Measurements from ENCODE around the gene ZNF90. TPM values are rescaled to one million over a fixed set of nuclear protein-coding genes. Genes with fewer than 3 reads are reported as not detected.

ZNF90 gene
- total and polyA plus RNA-seq, 2 donors (not counting 3 experiments of a cell fraction or from before 2014, with no cell fraction given) = 0.92 to 4.1 TPM

DNA sequence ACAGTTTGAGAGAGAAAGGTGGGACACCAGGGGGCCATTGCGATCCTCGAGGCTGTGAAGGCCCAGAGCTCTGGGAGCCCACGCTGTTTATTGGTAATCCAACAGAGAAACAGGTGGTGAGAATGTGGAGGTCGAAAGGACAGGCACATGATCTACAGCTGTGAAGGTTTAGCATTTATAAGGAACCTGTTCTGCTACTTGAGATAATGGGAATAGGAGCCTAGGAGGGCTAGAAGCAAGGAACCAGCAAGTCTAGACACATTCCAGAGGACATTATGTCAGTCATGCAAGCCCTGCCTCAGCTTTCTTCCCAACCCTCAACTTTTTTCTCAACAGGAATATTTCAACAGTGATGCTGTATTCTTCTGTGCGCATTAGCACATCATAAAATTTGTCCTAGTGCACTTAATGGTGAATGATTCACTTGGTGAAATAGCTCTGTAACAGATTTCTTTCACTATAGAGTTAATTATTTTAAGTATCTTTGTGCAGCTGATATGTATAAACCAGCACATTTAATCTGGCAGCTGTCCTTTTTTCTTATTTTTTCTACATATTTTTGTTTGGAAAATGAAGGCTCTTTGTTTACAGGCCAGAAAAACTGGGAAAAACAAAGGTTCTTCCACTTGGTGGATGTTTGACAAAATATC, 25.4 kb downstream of the ZNF90 start:
- no peak for DNase-seq (ENCODE audit: low read depth, low spot score)
- no peaks in the 10 kb centered on the region for H3K9me1 ChIP-seq (replicated peaks; ENCODE audit: control insufficient read depth, extremely low read depth, insufficient read depth, low read length)
- no peak for FAIRE-seq
- CTCF ChIA-PET = no interaction called here
- H3K4me2 ChIP-seq (ENCODE audit: insufficient read depth, low read length) = no peak overlapping the region
- TF ChIP-seq EZH2 (IDR thresholded peaks at IDR 0.05; ENCODE audit: borderline replicate concordance, low read depth, low read length, severe bottlenecking) (no peak), GATA2 (IDR thresholded peaks at IDR 0.05; ENCODE audit: insufficient read depth, insufficient read length, low read depth, low read length) (no peak), FOS (IDR thresholded peaks at IDR 0.05; ENCODE audit: borderline replicate concordance, insufficient read depth, low read length) (no peak), CTCF (IDR thresholded peaks at IDR 0.05; ENCODE audit: extremely low read depth in 1 of 2, insufficient read depth in 1 of 2, low read depth in 1 of 2, low read length in 2 of 2) (no peak)
- no peak overlapping the region for H3K27ac ChIP-seq (ENCODE audit: insufficient read depth, low read depth, low read length)
- no TSS peak for BruUV-seq (replicated peaks)
- dilution Hi-C loops (cut with MboI; ENCODE audit: extremely low pct_ligation_motif_present, low sequenced_read_pairs) = no loop called here
- POLR2A ChIA-PET = no interaction called here
- no peaks in the 10 kb centered on the region for H3K27me3 ChIP-seq (ENCODE audit: control insufficient read depth in 2 of 2, insufficient read depth in 2 of 2, low read length in 2 of 2)
- no peaks in the 10 kb centered on the region for H3K9me3 ChIP-seq (replicated peaks; ENCODE audit: control insufficient read depth, insufficient read depth, low read length)
- no peaks in the 10 kb centered on the region for H3K4me1 ChIP-seq (ENCODE audit: control insufficient read depth, extremely low read depth, insufficient read depth, low read length)
- no peak overlapping the region for H3K9ac ChIP-seq (replicated peaks; ENCODE audit: extremely low read depth, insufficient read depth, low read length)
- no peaks in the 10 kb centered on the region for H3K36me3 ChIP-seq (ENCODE audit: control insufficient read depth in 2 of 2, extremely low read depth in 1 of 2, insufficient read depth in 2 of 2, low read length in 2 of 2)
- no peaks in the 10 kb centered on the region for H3K79me2 ChIP-seq (ENCODE audit: control insufficient read depth, insufficient read depth, low read length)
- H4K20me1 ChIP-seq (replicated peaks; ENCODE audit: control insufficient read depth, extremely low read depth, insufficient read depth, low read length) = no peaks in the 10 kb centered on the region
- intact Hi-C loops (cut with micrococcal nuclease) = no loop called here
- H3K4me3 ChIP-seq (replicated peaks in 1 of 3; ENCODE audit: insufficient read depth in 1 of 3, low read depth in 1 of 3, low read length in 3 of 3) = no peak overlapping the region
- H2AFZ ChIP-seq (ENCODE audit: low read depth, low read length) = no peak overlapping the region

- CTCF ChIA-PET = no interaction called here
- intact Hi-C loops (cut with micrococcal nuclease) = no loop called here
- DNase-seq (ENCODE audit: low read depth, low spot score) (no peak), FAIRE-seq (no peak)
- H4K20me1 ChIP-seq (replicated peaks; ENCODE audit: control insufficient read depth, extremely low read depth, insufficient read depth, low read length) = no peaks in the 10 kb centered on the region
- H3K9me1 ChIP-seq (replicated peaks; ENCODE audit: control insufficient read depth, extremely low read depth, insufficient read depth, low read length) = no peaks in the 10 kb centered on the region
- TF ChIP-seq CTCF (IDR thresholded peaks at IDR 0.05; ENCODE audit: extremely low read depth in 1 of 2, insufficient read depth in 1 of 2, low read depth in 1 of 2, low read length in 2 of 2) = no peak
- no peak for TF ChIP-seq POLR2A (IDR thresholded peaks at IDR 0.05; ENCODE audit: low read depth, low read length)
- no peak for TF ChIP-seq FOS (IDR thresholded peaks at IDR 0.05; ENCODE audit: borderline replicate concordance, insufficient read depth, low read length)
- TF ChIP-seq JUN (IDR thresholded peaks at IDR 0.05; ENCODE audit: borderline replicate concordance, insufficient read depth, insufficient read length, low read depth) = no peak
- TF ChIP-seq MYC (IDR thresholded peaks at IDR 0.05; ENCODE audit: low read depth, low read length) = no peak
- no peak for TF ChIP-seq GATA2 (IDR thresholded peaks at IDR 0.05; ENCODE audit: insufficient read depth, insufficient read length, low read depth, low read length)
- TF ChIP-seq EZH2 (IDR thresholded peaks at IDR 0.05; ENCODE audit: borderline replicate concordance, low read depth, low read length, severe bottlenecking) = no peak
- no peak for TF ChIP-seq POLR2AphosphoS5 (IDR thresholded peaks at IDR 0.05; ENCODE audit: insufficient read depth, low read depth, low read length)
- TF ChIP-seq, protein P1, sequence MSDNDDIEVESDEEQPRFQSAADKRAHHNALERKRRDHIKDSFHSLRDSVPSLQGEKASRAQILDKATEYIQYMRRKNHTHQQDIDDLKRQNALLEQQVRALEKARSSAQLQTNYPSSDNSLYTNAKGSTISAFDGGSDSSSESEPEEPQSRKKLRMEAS (IDR thresholded peaks at IDR 0.05; ENCODE audit: insufficient read depth, insufficient read length) = no peak
- H3K4me2 ChIP-seq (ENCODE audit: insufficient read depth, low read length) = no peak overlapping the region
- H3K9me3 ChIP-seq (replicated peaks; ENCODE audit: control insufficient read depth, insufficient read depth, low read length) = no peaks in the 10 kb centered on the region
- H3K9ac ChIP-seq (replicated peaks; ENCODE audit: extremely low read depth, insufficient read depth, low read length) = no peak overlapping the region
- no peaks in the 10 kb centered on the region for H3K4me1 ChIP-seq (ENCODE audit: control insufficient read depth, extremely low read depth, insufficient read depth, low read length)
- H3K79me2 ChIP-seq (ENCODE audit: control insufficient read depth, insufficient read depth, low read length) = no peaks in the 10 kb centered on the region
- H2AFZ ChIP-seq (ENCODE audit: low read depth, low read length) = no peak overlapping the region
- H3K27me3 ChIP-seq (ENCODE audit: control insufficient read depth in 2 of 2, insufficient read depth in 2 of 2, low read length in 2 of 2) = no peaks in the 10 kb centered on the region
- no peaks in the 10 kb centered on the region for H3K36me3 ChIP-seq (ENCODE audit: control insufficient read depth in 2 of 2, extremely low read depth in 1 of 2, insufficient read depth in 2 of 2, low read length in 2 of 2)
- H3K4me3 ChIP-seq (replicated peaks in 1 of 3; ENCODE audit: insufficient read depth in 1 of 3, low read depth in 1 of 3, low read length in 3 of 3) = no peak overlapping the region
- no peak overlapping the region for H3K27ac ChIP-seq (ENCODE audit: insufficient read depth, low read depth, low read length)
- dilution Hi-C loops (cut with MboI; ENCODE audit: extremely low pct_ligation_motif_present, low sequenced_read_pairs) = no loop called here
- no TSS peak for BruUV-seq (replicated peaks)
- POLR2A ChIA-PET = no interaction called here
Observed at GRCh38 chr19:20107301-20107700, 29.5 kb downstream of the ZNF90 start.
